GM12872 (cell line): ENCODE measurements around the gene FBXW2.

Experiments
- TF ChIP-seq, protein P1 (sequence below): IDR thresholded peaks from 3 replicates; pipeline ENCODE4 v1.5.1; 2011; ENCODE audit warnings: low read depth, mild to moderate bottlenecking, low read length, moderate library complexity; ENCODE audit not compliant: insufficient read depth

The FBXW2 gene

DNA sequence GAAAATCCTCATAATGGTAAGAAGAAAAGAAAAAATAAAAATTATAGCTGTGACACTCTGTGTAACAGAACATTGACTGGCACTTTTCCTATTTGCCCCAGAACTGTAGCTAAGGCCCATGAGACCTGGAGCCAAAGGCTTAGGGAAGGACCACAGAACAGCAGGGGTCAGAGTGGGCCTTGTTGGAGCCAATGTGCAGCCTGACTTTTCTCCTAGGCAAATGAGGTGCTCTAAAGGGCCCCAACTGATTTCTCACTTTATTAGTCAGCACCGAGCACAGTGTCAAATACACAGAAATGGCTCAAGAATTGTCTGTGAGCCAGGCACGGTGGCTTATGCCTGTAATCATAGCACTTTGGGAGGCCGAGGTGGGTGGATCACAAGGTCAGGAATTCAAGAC, 74.9 kb downstream of the FBXW2 start:
- TF ChIP-seq, protein P1, sequence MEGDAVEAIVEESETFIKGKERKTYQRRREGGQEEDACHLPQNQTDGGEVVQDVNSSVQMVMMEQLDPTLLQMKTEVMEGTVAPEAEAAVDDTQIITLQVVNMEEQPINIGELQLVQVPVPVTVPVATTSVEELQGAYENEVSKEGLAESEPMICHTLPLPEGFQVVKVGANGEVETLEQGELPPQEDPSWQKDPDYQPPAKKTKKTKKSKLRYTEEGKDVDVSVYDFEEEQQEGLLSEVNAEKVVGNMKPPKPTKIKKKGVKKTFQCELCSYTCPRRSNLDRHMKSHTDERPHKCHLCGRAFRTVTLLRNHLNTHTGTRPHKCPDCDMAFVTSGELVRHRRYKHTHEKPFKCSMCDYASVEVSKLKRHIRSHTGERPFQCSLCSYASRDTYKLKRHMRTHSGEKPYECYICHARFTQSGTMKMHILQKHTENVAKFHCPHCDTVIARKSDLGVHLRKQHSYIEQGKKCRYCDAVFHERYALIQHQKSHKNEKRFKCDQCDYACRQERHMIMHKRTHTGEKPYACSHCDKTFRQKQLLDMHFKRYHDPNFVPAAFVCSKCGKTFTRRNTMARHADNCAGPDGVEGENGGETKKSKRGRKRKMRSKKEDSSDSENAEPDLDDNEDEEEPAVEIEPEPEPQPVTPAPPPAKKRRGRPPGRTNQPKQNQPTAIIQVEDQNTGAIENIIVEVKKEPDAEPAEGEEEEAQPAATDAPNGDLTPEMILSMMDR, result no peak

DNA sequence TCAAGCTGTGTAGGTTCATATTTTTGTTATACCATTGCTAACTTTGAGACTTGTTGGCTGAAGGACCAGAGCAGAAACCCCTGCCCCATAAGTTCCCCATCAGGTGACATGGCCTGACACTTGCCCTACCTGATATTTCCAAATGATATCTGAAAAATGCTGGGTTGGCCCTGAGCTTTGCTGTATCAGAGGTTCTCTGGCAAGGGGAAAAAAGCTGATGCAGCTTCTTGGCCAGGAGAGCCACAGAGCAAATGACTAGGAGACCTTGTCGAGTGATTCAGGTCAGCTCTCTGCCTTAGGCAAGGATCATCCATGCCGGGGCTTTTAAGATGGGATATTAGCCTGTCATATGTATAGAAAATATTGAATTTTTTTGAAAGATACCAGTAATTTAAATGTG, 76.0 kb downstream of the FBXW2 start:
- TF ChIP-seq, protein P1, result no peak

DNA sequence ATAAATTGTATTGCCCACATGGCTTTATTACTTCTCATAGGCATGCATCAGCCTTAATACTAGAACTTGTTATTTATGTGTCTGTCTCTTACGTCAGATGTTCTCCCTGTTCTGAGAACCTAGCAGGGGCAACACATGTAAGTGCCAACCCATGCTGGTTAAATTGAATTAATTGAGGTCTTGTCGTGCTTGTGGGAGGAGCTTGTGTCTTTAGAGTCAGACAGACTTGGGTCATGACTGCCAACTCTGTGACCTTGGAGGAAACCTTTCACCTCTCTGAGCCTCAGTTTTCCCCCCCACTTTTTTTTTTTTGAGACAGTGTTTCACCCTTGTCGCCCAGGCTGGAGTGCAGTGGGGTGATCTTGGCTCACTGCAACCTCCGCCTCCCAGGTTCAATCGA, 76.7 kb downstream of the FBXW2 start:
- TF ChIP-seq, protein P1, result no peak

DNA sequence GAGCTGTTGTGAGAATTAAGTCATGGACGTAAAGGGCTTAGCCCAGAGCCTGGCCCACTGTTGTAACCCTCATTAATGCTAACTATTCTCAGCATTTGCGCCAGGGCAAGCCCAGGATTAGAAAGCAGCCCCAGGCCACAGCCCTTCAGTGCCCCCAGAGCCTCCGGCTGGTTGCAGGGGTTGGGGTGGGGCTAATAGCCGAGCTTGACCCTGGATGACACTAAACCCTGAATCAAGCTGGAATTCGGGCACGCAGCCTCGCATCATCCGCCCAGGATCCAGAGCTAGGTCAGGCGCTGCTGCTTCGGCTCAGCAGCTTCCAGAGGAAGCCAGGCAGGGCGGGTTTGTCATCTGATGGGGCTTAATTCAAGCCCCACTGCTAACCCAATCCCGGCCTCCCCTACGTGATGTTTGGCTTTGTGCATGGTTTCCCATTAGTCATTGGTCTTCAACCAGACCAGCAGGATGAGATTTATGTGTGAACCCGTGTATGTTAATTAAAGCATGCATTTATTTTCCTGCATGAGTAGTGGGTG, 77.8 kb downstream of the FBXW2 start:
- TF ChIP-seq, protein P1, result no peak

DNA sequence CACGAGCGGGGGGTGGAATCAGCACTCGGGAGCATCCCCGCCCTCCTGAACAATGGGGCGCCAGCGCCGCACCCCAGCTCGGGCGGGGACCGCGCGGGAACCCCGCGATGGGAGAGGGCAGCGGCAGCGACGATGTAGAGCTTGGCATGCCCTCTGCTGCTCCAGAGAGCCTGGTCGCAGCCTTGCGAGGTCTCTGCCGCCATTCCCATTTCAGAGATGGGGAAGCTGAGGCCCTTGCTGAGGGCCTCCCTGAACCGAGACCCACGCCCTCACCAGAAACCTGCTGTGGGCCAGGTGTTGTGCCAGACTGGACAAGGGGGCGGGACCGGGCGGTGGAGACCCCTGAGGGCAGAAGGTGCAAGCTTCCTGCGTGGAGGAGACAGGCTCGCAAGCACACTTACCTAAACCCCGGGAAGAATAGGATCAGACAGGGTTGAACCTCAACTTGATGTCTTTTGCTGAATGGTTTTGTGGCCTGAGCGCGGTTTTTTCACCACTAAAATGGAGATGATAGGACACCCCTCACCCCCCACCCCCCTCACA, 78.3 kb downstream of the FBXW2 start:
- TF ChIP-seq, protein P1, result no peak

DNA sequence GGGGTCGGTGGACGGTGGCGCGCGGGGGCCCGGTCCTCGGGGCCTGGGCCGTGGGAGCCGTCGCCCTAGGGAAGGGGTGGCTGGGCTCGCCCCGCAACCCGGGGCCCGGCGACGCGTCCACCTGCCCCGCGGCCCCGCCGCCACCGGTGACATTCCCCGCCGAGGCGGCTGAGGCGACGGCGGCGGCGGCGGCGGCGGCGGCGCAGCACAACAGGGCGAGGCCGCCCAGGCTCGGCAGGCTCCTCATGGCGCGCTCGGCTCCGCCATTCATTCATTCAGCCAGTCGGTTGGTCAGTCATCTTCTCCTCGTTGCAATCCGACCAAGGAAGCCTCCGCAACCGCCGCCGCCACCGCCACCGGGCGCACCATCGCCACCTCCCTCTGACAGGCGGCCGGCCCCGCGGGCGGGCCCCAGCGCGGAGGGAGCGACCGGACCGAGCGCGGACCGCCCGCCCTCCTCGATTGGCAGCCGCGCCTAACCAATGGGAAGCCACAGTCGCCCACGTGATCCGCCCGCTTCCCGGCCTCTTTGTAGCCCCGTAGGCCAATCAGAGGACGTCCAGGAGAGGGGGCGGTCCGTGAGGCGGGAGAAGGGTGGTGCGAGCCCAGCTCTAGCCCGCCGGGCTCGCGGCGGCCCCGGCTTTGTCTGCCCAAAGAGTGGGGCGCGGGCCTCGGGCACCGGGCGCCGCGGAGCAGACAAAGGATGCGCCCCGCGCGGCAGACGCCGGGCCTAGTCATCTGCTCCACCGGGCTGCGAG, 78.9 kb downstream of the FBXW2 start, which contains the start of gene MEGF9:
Gene MEGF9, minus strand, starts transcription at position 383 of the 758 bp plus-strand sequence. Its CDS starts 112 bp downstream, at position 271.
- TF ChIP-seq, protein P1, result no peak

DNA sequence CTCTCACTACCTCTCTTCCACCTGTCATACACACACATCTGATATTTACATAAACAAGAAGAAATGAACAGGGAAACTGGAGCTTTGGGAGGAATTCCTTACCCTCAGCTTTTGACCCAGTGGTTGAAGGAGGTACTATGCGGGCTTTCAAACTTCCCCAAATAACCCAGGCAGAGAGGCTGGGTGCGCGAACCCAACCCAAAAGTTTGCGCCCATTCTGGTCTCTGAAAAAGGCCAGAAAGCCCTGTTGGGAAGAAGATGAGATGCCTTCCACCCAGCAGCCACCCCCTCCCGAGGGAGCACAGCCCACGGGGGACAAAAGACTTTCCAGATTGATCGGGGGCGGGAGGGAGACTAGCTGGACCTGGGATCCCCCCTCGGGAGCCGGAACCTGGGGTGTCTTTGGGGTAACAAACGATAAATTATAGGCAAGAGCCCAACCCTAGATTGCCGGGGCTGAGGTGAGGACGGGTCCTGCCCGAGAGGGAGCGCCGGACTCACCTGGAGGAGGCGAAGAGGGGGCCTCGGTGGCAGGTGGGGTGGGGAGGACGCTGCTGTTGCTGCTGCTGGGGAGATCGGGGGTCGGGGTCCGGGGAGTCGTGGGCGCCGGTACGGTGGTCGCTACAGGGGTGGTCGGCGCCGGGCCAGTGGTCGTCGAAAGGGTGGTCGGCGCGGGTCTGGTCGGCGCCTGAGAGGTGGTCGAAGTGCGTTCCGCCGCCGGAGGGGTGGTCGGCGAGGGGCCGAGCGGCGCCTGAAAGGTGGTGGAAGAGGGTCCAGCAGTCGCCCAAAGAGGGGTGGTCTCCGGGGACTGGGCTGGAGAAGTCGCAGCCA, 79.7 kb downstream of the FBXW2 start:
- TF ChIP-seq, protein P1, result no peak
